ENCODE measurements around the gene KIF25.

Gene KIF25

GRCh38 chr6:168046696-168047095 is 49.2 kb downstream of the KIF25 start:
- no peaks in the 10 kb centered on the region for H3K36me3 ChIP-seq (ENCODE audit: control insufficient read depth, insufficient read depth, low read length)
- H3K27ac ChIP-seq (ENCODE audit: low read depth, low read length), result no peak overlapping the region
- no peak overlapping the region for H3K4me3 ChIP-seq (ENCODE audit: low read length)
- H3K27me3 ChIP-seq (ENCODE audit: control insufficient read depth, insufficient read depth, low read length), result no peaks in the 10 kb centered on the region
- no peak overlapping the region for H3K9ac ChIP-seq (ENCODE audit: low read length)
- H3K4me1 ChIP-seq (ENCODE audit: control insufficient read depth, insufficient read depth, low read length), result no peaks in the 10 kb centered on the region

- H3K4me1 ChIP-seq (ENCODE audit: control insufficient read depth, insufficient read depth, low read length), result no peaks in the 10 kb centered on the region
- H3K4me3 ChIP-seq (ENCODE audit: low read length), result no peak overlapping the region
- H3K9ac ChIP-seq (ENCODE audit: low read length), result no peak overlapping the region
- no peaks in the 10 kb centered on the region for H3K36me3 ChIP-seq (ENCODE audit: control insufficient read depth, insufficient read depth, low read length)
- H3K27ac ChIP-seq (ENCODE audit: low read depth, low read length), result no peak overlapping the region
- H3K27me3 ChIP-seq (ENCODE audit: control insufficient read depth, insufficient read depth, low read length), result no peaks in the 10 kb centered on the region
These were observed 50.6 kb downstream of the KIF25 start for GRCh38 chr6:168047841-168048723.

GRCh38 chr6:168048724-168049025 is 51.2 kb downstream of the KIF25 start:
- H3K27ac ChIP-seq (ENCODE audit: low read depth, low read length), result no peak overlapping the region
- H3K36me3 ChIP-seq (ENCODE audit: control insufficient read depth, insufficient read depth, low read length), result no peaks in the 10 kb centered on the region
- H3K4me1 ChIP-seq (ENCODE audit: control insufficient read depth, insufficient read depth, low read length), result no peaks in the 10 kb centered on the region
- no peaks in the 10 kb centered on the region for H3K27me3 ChIP-seq (ENCODE audit: control insufficient read depth, insufficient read depth, low read length)
- H3K4me3 ChIP-seq (ENCODE audit: low read length), result no peak overlapping the region
- no peak overlapping the region for H3K9ac ChIP-seq (ENCODE audit: low read length)

- Histone ChIP-seq H3K4me1 (ENCODE audit: control insufficient read depth, insufficient read depth, low read length) (no peaks in the 10 kb centered on the region), H3K4me3 (ENCODE audit: low read length) (no peak overlapping the region), H3K36me3 (ENCODE audit: control insufficient read depth, insufficient read depth, low read length) (no peaks in the 10 kb centered on the region), H3K9ac (ENCODE audit: low read length) (no peak overlapping the region), H3K27me3 (ENCODE audit: control insufficient read depth, insufficient read depth, low read length) (no peaks in the 10 kb centered on the region), H3K27ac (ENCODE audit: low read depth, low read length) (no peak overlapping the region)
These were observed 51.8 kb downstream of the KIF25 start for GRCh38 chr6:168049277-168049676.

GRCh38 chr6:168049706-168050224 is 52.3 kb downstream of the KIF25 start:
- no peaks in the 10 kb centered on the region for H3K36me3 ChIP-seq (ENCODE audit: control insufficient read depth, insufficient read depth, low read length)
- no peak overlapping the region for H3K27ac ChIP-seq (ENCODE audit: low read depth, low read length)
- no peaks in the 10 kb centered on the region for H3K27me3 ChIP-seq (ENCODE audit: control insufficient read depth, insufficient read depth, low read length)
- no peak overlapping the region for H3K4me3 ChIP-seq (ENCODE audit: low read length)
- no peaks in the 10 kb centered on the region for H3K4me1 ChIP-seq (ENCODE audit: control insufficient read depth, insufficient read depth, low read length)
- H3K9ac ChIP-seq (ENCODE audit: low read length), result no peak overlapping the region

- H3K27ac ChIP-seq (ENCODE audit: low read depth, low read length), result no peak overlapping the region
These were observed 52.9 kb downstream of the KIF25 start for GRCh38 chr6:168050225-168050880.

GRCh38 chr6:168050881-168051586 is 53.6 kb downstream of the KIF25 start:
- no peak overlapping the region for H3K27ac ChIP-seq (ENCODE audit: low read depth, low read length)
- no peak overlapping the region for H3K4me3 ChIP-seq (ENCODE audit: low read length)
- no peaks in the 10 kb centered on the region for H3K4me1 ChIP-seq (ENCODE audit: control insufficient read depth, insufficient read depth, low read length)
- no peaks in the 10 kb centered on the region for H3K27me3 ChIP-seq (ENCODE audit: control insufficient read depth, insufficient read depth, low read length)
- no peaks in the 10 kb centered on the region for H3K36me3 ChIP-seq (ENCODE audit: control insufficient read depth, insufficient read depth, low read length)
- H3K9ac ChIP-seq (ENCODE audit: low read length), result no peak overlapping the region

More at GRCh38 chr6:168050225-168050880, 52.9 kb downstream of the KIF25 start:
- no peaks in the 10 kb centered on the region for H3K4me1 ChIP-seq (ENCODE audit: control insufficient read depth, insufficient read depth, low read length)
- no peaks in the 10 kb centered on the region for H3K27me3 ChIP-seq (ENCODE audit: control insufficient read depth, insufficient read depth, low read length)
- H3K36me3 ChIP-seq (ENCODE audit: control insufficient read depth, insufficient read depth, low read length), result no peaks in the 10 kb centered on the region
- H3K9ac ChIP-seq (ENCODE audit: low read length), result no peak overlapping the region
- no peak overlapping the region for H3K4me3 ChIP-seq (ENCODE audit: low read length)

GRCh38 chr6:168051648-168052047 is 54.2 kb downstream of the KIF25 start:
- Histone ChIP-seq H3K9ac (ENCODE audit: low read length) (no peak overlapping the region), H3K36me3 (ENCODE audit: control insufficient read depth, insufficient read depth, low read length) (no peaks in the 10 kb centered on the region), H3K4me1 (ENCODE audit: control insufficient read depth, insufficient read depth, low read length) (no peaks in the 10 kb centered on the region), H3K27me3 (ENCODE audit: control insufficient read depth, insufficient read depth, low read length) (no peaks in the 10 kb centered on the region), H3K27ac (ENCODE audit: low read depth, low read length) (no peak overlapping the region), H3K4me3 (ENCODE audit: low read length) (no peak overlapping the region)

GRCh38 chr6:168052291-168052891 is 54.9 kb downstream of the KIF25 start:
- no peaks in the 10 kb centered on the region for H3K36me3 ChIP-seq (ENCODE audit: control insufficient read depth, insufficient read depth, low read length)
- no peaks in the 10 kb centered on the region for H3K4me1 ChIP-seq (ENCODE audit: control insufficient read depth, insufficient read depth, low read length)
- H3K27me3 ChIP-seq (ENCODE audit: control insufficient read depth, insufficient read depth, low read length), result no peaks in the 10 kb centered on the region
- no peak overlapping the region for H3K9ac ChIP-seq (ENCODE audit: low read length)
- H3K27ac ChIP-seq (ENCODE audit: low read depth, low read length), result no peak overlapping the region
- H3K4me3 ChIP-seq (ENCODE audit: low read length), result no peak overlapping the region

- no peak overlapping the region for H3K9ac ChIP-seq (ENCODE audit: low read length)
- no peaks in the 10 kb centered on the region for H3K4me1 ChIP-seq (ENCODE audit: control insufficient read depth, insufficient read depth, low read length)
- no peak overlapping the region for H3K4me3 ChIP-seq (ENCODE audit: low read length)
- no peak overlapping the region for H3K27ac ChIP-seq (ENCODE audit: low read depth, low read length)
- H3K36me3 ChIP-seq (ENCODE audit: control insufficient read depth, insufficient read depth, low read length), result no peaks in the 10 kb centered on the region
- H3K27me3 ChIP-seq (ENCODE audit: control insufficient read depth, insufficient read depth, low read length), result no peaks in the 10 kb centered on the region
These were observed 55.9 kb downstream of the KIF25 start for GRCh38 chr6:168053086-168053956.

GRCh38 chr6:168053957-168054471 is 56.5 kb downstream of the KIF25 start:
- no peaks in the 10 kb centered on the region for H3K4me1 ChIP-seq (ENCODE audit: control insufficient read depth, insufficient read depth, low read length)
- H3K27me3 ChIP-seq (ENCODE audit: control insufficient read depth, insufficient read depth, low read length), result no peaks in the 10 kb centered on the region
- H3K36me3 ChIP-seq (ENCODE audit: control insufficient read depth, insufficient read depth, low read length), result no peaks in the 10 kb centered on the region
- H3K27ac ChIP-seq (ENCODE audit: low read depth, low read length), result no peak overlapping the region
- no peak overlapping the region for H3K4me3 ChIP-seq (ENCODE audit: low read length)
- H3K9ac ChIP-seq (ENCODE audit: low read length), result no peak overlapping the region

Measured in rectal smooth muscle tissue (tissue), 1 donor.